ENCODE data around the gene KLF7. TPM values are rescaled to one million over a fixed set of nuclear protein-coding genes. Genes with fewer than 3 reads are reported as not detected.

Gene KLF7
- total RNA-seq, 1 experiment from 2014 or later: 32.2 TPM

GRCh38 chr2:207110310-207110709 is 55.4 kb downstream of the KLF7 start:
- H2BK20ac ChIP-seq (ENCODE audit: low read depth, low read length, poor library complexity, severe bottlenecking): no peak overlapping the region
- H2BK15ac ChIP-seq (ENCODE audit: low read depth, low read length): no peak overlapping the region
- no peaks in the 10 kb centered on the region for H3K23me2 ChIP-seq (ENCODE audit: insufficient read length, low read depth, low read length, poor library complexity, severe bottlenecking)
- H3K36me3 Mint-ChIP-seq (ENCODE audit: insufficient read depth in 1 of 3, low read depth in 3 of 3): peaks cover 0 to 24% (median 7%) of the 10 kb centered on the region in 3 experiments; a peak in 5 of 7 replicates
- no peaks in the 10 kb centered on the region for H3K79me1 ChIP-seq (ENCODE audit: insufficient read depth, low read depth, low read length, poor library complexity, severe bottlenecking)
- TF ChIP-seq CTCF (conservative IDR thresholded peaks at IDR 0.05): no peak
- no peak overlapping the region for H2AK5ac ChIP-seq (ENCODE audit: insufficient read length, low read length)
- H3K4me3 Mint-ChIP-seq: no peak overlapping the region
- H4K91ac ChIP-seq (ENCODE audit: insufficient read length, low read depth, low read length): no peak overlapping the region
- no peak overlapping the region for H3T11ph ChIP-seq (ENCODE audit: low read length)
- no peak overlapping the region for H3K4ac ChIP-seq (ENCODE audit: low read depth, low read length)
- no peak overlapping the region for H2BK12ac ChIP-seq (ENCODE audit: insufficient read length, low read depth, low read length)
- H2BK120ac ChIP-seq (ENCODE audit: low read depth, low read length, poor library complexity, severe bottlenecking): no peak overlapping the region
- H3K9me3 Mint-ChIP-seq: no peaks in the 10 kb centered on the region
- H3K4me1 Mint-ChIP-seq: peaks cover 14% of the 10 kb centered on the region in 2 experiments
- no peak for DNase-seq
- no peak overlapping the region for H3K27ac ChIP-seq (ENCODE audit: insufficient read length, low read depth, low read length)
- no peak overlapping the region for H2AFZ ChIP-seq (ENCODE audit: low read length)
- no peak overlapping the region for H3K14ac ChIP-seq (ENCODE audit: insufficient read depth, low read length)
- H3K9me3 ChIP-seq (ENCODE audit: control insufficient read depth, low read depth, low read length): no peaks in the 10 kb centered on the region
- H3K4me1 ChIP-seq (ENCODE audit: insufficient read depth, low read length): no peaks in the 10 kb centered on the region
- H3K18ac ChIP-seq (ENCODE audit: insufficient read length, low read depth, low read length): no peak overlapping the region
- no peak overlapping the region for H4K5ac ChIP-seq (ENCODE audit: insufficient read length, low read depth, low read length)
- H3K27ac Mint-ChIP-seq: peak overlapping the region in 1 of 3 experiments; percentile 45; a peak in 1 of 7 replicates
- no peak overlapping the region for H3K23ac ChIP-seq (ENCODE audit: insufficient read length, low read depth, low read length)
- H4K8ac ChIP-seq (replicated peaks; ENCODE audit: insufficient read length, low read depth, low read length): no peak overlapping the region
- no peaks in the 10 kb centered on the region for H3K79me2 ChIP-seq (ENCODE audit: insufficient read depth, low read length)
- no peak overlapping the region for H3K56ac ChIP-seq (ENCODE audit: insufficient read length, low read depth, low read length)
- no peak overlapping the region for H2BK5ac ChIP-seq (ENCODE audit: insufficient read length, low read length)
- H3K27me3 Mint-ChIP-seq (ENCODE audit: low read depth): no peaks in the 10 kb centered on the region
- H3K4me2 ChIP-seq (ENCODE audit: insufficient read depth, insufficient read length, low read length): no peak overlapping the region
- no peaks in the 10 kb centered on the region for H3K27me3 ChIP-seq (ENCODE audit: insufficient read depth, low read length)
- H3K9ac ChIP-seq (ENCODE audit: extremely low read depth, insufficient read length, low read length): no peak overlapping the region
- H4K20me1 ChIP-seq (ENCODE audit: control insufficient read depth, insufficient read depth, insufficient read length): no peaks in the 10 kb centered on the region
- no CpG with 5 or more reads among the region's 7 CpGs for WGBS (ENCODE audit: extremely low coverage, insufficient read length, low lambda C conversion rate)
